ENCODE results near the gene SOX8. TPM values are rescaled to one million over a fixed set of nuclear protein-coding genes. Genes with fewer than 3 reads are reported as not detected.

SOX8 gene
- total RNA-seq, 1 donor from 2014 or later = 0.96 TPM

- no peak overlapping the region for H3K4me3 ChIP-seq
- intact Hi-C loops (cut with micrococcal nuclease) = no loop called here
- H3K4me1 ChIP-seq = peaks cover 10% of the 10 kb centered on the region
- H3K27me3 ChIP-seq (ENCODE audit: low read depth) = peaks cover 65% of the 10 kb centered on the region
- H3K36me3 ChIP-seq = no peaks in the 10 kb centered on the region
- H3K27ac ChIP-seq (replicated peaks) = no peak overlapping the region
- no peak for TF ChIP-seq CTCF (IDR thresholded peaks at IDR 0.05; ENCODE audit: borderline replicate concordance)
- no peak for DNase-seq
- H3K9me3 ChIP-seq (replicated peaks) = peaks cover 27% of the 10 kb centered on the region
Measured at GRCh38 chr16:993731-994130, 12.2 kb downstream of the SOX8 start.

- no peak for TF ChIP-seq CTCF (IDR thresholded peaks at IDR 0.05; ENCODE audit: borderline replicate concordance)
- H3K4me1 ChIP-seq = peaks cover 9% of the 10 kb centered on the region
- no peak overlapping the region for H3K27ac ChIP-seq (replicated peaks)
- peaks cover 65% of the 10 kb centered on the region for H3K27me3 ChIP-seq (ENCODE audit: low read depth)
- intact Hi-C loops (cut with micrococcal nuclease) = no loop called here
- DNase-seq = no peak
- H3K9me3 ChIP-seq (replicated peaks) = peaks cover 27% of the 10 kb centered on the region
- H3K36me3 ChIP-seq = no peaks in the 10 kb centered on the region
- no peak overlapping the region for H3K4me3 ChIP-seq
Measured at GRCh38 chr16:995087-995486, 13.5 kb downstream of the SOX8 start.

GRCh38 chr16:995783-996182 lies 14.2 kb downstream of the SOX8 start:
- no peak overlapping the region for H3K4me3 ChIP-seq
- DNase-seq = no peak
- H3K4me1 ChIP-seq = peaks cover 9% of the 10 kb centered on the region
- H3K27ac ChIP-seq (replicated peaks) = no peak overlapping the region
- peaks cover 27% of the 10 kb centered on the region for H3K9me3 ChIP-seq (replicated peaks)
- no peaks in the 10 kb centered on the region for H3K36me3 ChIP-seq
- no peak for TF ChIP-seq CTCF (IDR thresholded peaks at IDR 0.05; ENCODE audit: borderline replicate concordance)
- intact Hi-C loops (cut with micrococcal nuclease) = no loop called here
- H3K27me3 ChIP-seq (ENCODE audit: low read depth) = peaks cover 65% of the 10 kb centered on the region

- Histone ChIP-seq H3K27ac (replicated peaks) (peak overlapping the region; percentile 61), H3K27me3 (ENCODE audit: low read depth) (peaks cover 70% of the 10 kb centered on the region), H3K9me3 (replicated peaks) (peaks cover 27% of the 10 kb centered on the region), H3K36me3 (no peaks in the 10 kb centered on the region), H3K4me1 (peaks cover 9% of the 10 kb centered on the region), H3K4me3 (no peak overlapping the region)
- intact Hi-C loops (cut with micrococcal nuclease) = no loop called here
- no peak for TF ChIP-seq CTCF (IDR thresholded peaks at IDR 0.05; ENCODE audit: borderline replicate concordance)
- DNase-seq = no peak
Measured at GRCh38 chr16:996681-997080, 15.1 kb downstream of the SOX8 start.

- peak overlapping the region; percentile 61 for H3K27ac ChIP-seq (replicated peaks)
- intact Hi-C loops (cut with micrococcal nuclease) = no loop called here
- peaks cover 9% of the 10 kb centered on the region for H3K4me1 ChIP-seq
- no peaks in the 10 kb centered on the region for H3K36me3 ChIP-seq
- H3K9me3 ChIP-seq (replicated peaks) = peaks cover 27% of the 10 kb centered on the region
- TF ChIP-seq CTCF (IDR thresholded peaks at IDR 0.05; ENCODE audit: borderline replicate concordance) = no peak
- peaks cover 70% of the 10 kb centered on the region for H3K27me3 ChIP-seq (ENCODE audit: low read depth)
- peak overlapping the region; percentile 50 for H3K4me3 ChIP-seq
- peak; percentile 48 for DNase-seq
Measured at GRCh38 chr16:997440-998051, 16.0 kb downstream of the SOX8 start.

Data from left ventricle myocardium inferior (tissue), 1 donor.